DND-41 (cell line): ENCODE measurements around the gene GSE1.

ENCODE experiments used
- CTCF ChIP-seq: IDR thresholded peaks from 2 replicates; pipeline ENCODE4 v1.5.1; 2012; ENCODE audit warnings: borderline replicate concordance, low read length, moderate library complexity, mild to moderate bottlenecking; ENCODE audit not compliant: poor library complexity, severe bottlenecking; ENCODE audit errors: extremely low read depth
- EZH2 ChIP-seq: IDR thresholded peaks from 3 replicates; pipeline ENCODE4 v1.6.1; 2012; ENCODE audit warnings: borderline replicate concordance, low read depth, mild to moderate bottlenecking, moderate library complexity, low read length, inconsistent platforms; ENCODE audit not compliant: severe bottlenecking

DNA sequence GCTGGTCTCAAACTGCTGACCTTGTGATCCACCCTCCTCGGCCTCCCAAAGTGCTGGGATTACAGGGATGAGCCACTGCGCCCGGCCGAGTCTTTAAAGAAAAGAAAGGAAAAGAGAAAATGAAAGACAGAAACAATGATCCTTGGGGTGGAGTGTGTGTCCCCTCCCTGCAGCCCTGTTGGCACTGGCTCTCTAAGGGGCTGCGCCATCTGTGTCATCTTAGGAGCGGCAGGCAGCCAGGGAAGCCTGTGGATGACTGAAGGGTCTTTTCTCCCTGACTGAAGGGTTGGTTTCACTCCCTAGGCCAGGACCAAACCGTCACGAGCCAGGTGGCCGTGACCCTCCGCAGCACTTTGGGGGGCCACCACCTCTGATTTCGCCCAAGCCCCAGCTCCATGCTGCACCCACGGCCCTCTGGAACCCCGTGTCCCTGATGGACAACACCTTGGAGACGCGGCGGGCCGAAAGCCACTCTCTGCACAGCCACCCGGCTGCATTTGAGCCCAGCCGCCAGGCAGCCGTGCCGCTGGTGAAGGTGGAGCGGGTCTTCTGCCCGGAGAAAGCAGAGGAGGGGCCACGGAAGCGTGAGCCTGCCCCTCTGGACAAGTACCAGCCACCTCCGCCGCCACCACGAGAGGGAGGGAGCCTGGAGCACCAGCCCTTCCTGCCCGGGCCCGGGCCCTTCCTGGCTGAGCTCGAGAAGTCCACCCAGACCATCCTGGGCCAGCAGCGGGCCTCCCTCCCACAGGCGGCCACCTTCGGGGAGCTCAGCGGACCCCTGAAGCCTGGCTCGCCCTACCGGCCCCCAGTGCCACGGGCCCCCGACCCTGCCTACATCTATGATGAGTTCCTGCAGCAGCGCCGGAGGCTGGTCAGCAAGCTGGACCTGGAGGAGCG is 48.0 kb downstream of the GSE1 start:
- no peak for TF ChIP-seq CTCF
- TF ChIP-seq EZH2 = no peak
